ENCODE measurements around the gene HS3ST4.

DNA sequence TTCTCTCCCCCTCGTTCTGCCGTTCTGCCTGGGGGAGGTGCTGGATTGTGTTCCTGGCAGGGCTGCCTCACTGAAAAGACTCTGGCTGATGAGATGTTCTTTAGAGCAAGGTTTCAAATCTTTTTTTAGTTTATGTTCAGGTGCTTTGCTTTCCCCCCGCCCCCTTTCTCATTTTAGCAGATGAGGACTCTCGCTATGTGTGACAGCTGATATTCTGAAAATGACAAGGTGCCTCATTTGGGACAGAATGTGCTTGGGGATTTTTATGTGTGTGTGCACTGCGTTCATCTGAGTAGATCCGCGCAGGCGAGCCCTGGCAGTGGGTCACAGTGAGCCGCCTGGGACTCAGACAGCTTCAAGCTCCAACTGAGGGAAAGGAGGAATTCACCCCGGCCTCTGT lies 205.9 kb downstream of the HS3ST4 start:
- no peak for TF ChIP-seq ZNF274 (IDR thresholded peaks at IDR 0.05; ENCODE audit: low read depth, low read length)
- TF ChIP-seq YY1 (IDR thresholded peaks at IDR 0.05; ENCODE audit: insufficient read depth, insufficient read length), result no peak

All from NT2/D1 (cell line).